Measurements from ENCODE around the gene TMEM59L. TPM values are rescaled to one million over a fixed set of nuclear protein-coding genes. Genes with fewer than 3 reads are reported as not detected.

The TMEM59L gene
- total and polyA plus RNA-seq, 2 donors (not counting 1 experiment from before 2014, with no cell fraction given), result not detected

DNA sequence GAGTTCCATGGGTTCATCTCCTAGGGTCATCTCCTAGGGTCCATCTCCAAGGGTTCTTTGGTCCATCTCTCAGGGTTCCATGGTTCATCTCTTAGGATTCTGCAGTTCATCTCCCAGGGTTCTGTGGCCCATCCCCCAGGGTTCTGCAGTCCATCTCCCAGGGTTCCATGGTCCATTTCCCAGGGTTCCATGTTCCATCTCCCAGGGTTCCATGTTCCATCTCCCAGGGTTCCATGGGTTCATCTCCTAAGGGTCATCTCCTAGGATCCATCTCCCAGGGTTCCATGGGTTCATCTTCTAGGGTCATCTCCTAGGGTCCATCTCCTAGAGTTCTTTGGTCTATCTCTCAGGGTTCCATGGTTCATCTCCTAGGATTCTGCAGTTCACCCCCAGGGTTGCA is 4.9 kb downstream of the TMEM59L start:
- Histone ChIP-seq H3K36me3 (replicated peaks in 1 of 2; ENCODE audit: control extremely low read depth in 1 of 2, control insufficient read depth in 1 of 2, extremely low read depth in 1 of 2, insufficient read depth in 2 of 2, low read length in 1 of 2) (no peaks in the 10 kb centered on the region), H3K9ac (ENCODE audit: low read length) (no peak overlapping the region), H3K27me3 (replicated peaks in 1 of 4; ENCODE audit: control extremely low read depth in 1 of 4, control insufficient read depth in 3 of 4, insufficient read depth in 4 of 4, low read length in 3 of 4) (peaks cover 0 to 63% (median 19%) of the 10 kb centered on the region in 4 experiments), H3K4me1 (ENCODE audit: control insufficient read depth in 2 of 2, insufficient read depth in 2 of 2, low read length in 2 of 2) (peaks cover 7 to 14% of the 10 kb centered on the region in 2 donors), H3K9me3 (ENCODE audit: control extremely low read depth in 1 of 3, control insufficient read depth in 2 of 3, insufficient read depth in 1 of 3, low read length in 2 of 3) (peaks cover 0 to 12% (median 0%) of the 10 kb centered on the region in 3 donors), H4K20me1 (ENCODE audit: control insufficient read depth, insufficient read depth, low read length, poor library complexity, severe bottlenecking) (no peaks in the 10 kb centered on the region), H3K79me2 (ENCODE audit: control insufficient read depth, insufficient read depth, low read length) (no peaks in the 10 kb centered on the region), H2AFZ (ENCODE audit: insufficient read depth, low read depth, low read length, poor library complexity, severe bottlenecking) (no peak overlapping the region), H3K27ac (ENCODE audit: low read length in 2 of 2) (no peak overlapping the region), H3K4me3 (ENCODE audit: control extremely low read depth in 1 of 5, extremely low read depth in 1 of 5, insufficient read depth in 1 of 5, low read depth in 2 of 5, low read length in 4 of 5) (no peak overlapping the region), H3K4me2 (replicated peaks; ENCODE audit: low read depth, low read length, poor library complexity, severe bottlenecking) (no peak overlapping the region)
- intact Hi-C loops (cut with micrococcal nuclease), result no loop called here
- H3K27me3 Mint-ChIP-seq, result peaks cover 38% of the 10 kb centered on the region
- DNase-seq (no peak), ATAC-seq (ENCODE audit: low read depth) (no peak)
- no peak overlapping the region for H3K27ac Mint-ChIP-seq
- POLR2A ChIA-PET, result no interaction called here
- peaks cover 11% of the 10 kb centered on the region for H3K4me1 Mint-ChIP-seq
- H3K9me3 Mint-ChIP-seq (ENCODE audit: insufficient read depth), result no peaks in the 10 kb centered on the region
- no peak overlapping the region for H3K4me3 Mint-ChIP-seq
- TF ChIP-seq, protein P1, sequence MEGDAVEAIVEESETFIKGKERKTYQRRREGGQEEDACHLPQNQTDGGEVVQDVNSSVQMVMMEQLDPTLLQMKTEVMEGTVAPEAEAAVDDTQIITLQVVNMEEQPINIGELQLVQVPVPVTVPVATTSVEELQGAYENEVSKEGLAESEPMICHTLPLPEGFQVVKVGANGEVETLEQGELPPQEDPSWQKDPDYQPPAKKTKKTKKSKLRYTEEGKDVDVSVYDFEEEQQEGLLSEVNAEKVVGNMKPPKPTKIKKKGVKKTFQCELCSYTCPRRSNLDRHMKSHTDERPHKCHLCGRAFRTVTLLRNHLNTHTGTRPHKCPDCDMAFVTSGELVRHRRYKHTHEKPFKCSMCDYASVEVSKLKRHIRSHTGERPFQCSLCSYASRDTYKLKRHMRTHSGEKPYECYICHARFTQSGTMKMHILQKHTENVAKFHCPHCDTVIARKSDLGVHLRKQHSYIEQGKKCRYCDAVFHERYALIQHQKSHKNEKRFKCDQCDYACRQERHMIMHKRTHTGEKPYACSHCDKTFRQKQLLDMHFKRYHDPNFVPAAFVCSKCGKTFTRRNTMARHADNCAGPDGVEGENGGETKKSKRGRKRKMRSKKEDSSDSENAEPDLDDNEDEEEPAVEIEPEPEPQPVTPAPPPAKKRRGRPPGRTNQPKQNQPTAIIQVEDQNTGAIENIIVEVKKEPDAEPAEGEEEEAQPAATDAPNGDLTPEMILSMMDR (IDR thresholded peaks at IDR 0.05), result no peak
- no peak for TF ChIP-seq EZH2 (IDR thresholded peaks at IDR 0.05; ENCODE audit: borderline replicate concordance, insufficient read depth, low read depth, low read length, poor library complexity, severe bottlenecking)
- CTCF ChIA-PET, result no interaction called here

GRCh38 chr19:18618236-18618635 is 5.6 kb downstream of the TMEM59L start:
- ATAC-seq (ENCODE audit: low read depth), result no peak
- H3K9me3 ChIP-seq (ENCODE audit: control extremely low read depth in 1 of 3, control insufficient read depth in 2 of 3, insufficient read depth in 1 of 3, low read length in 2 of 3), result peaks cover 0 to 12% (median 0%) of the 10 kb centered on the region in 3 donors
- H3K4me3 ChIP-seq (ENCODE audit: control extremely low read depth in 1 of 5, extremely low read depth in 1 of 5, insufficient read depth in 1 of 5, low read depth in 2 of 5, low read length in 4 of 5), result no peak overlapping the region
- H3K4me1 ChIP-seq (ENCODE audit: control insufficient read depth in 2 of 2, insufficient read depth in 2 of 2, low read length in 2 of 2), result peaks cover 3 to 7% of the 10 kb centered on the region in 2 donors
- 100% methylated on average over 5 of the region's 13 CpGs for WGBS (ENCODE audit: insufficient coverage)
- intact Hi-C loops (cut with micrococcal nuclease), result no loop called here
- H3K27ac Mint-ChIP-seq, result no peak overlapping the region
- no peak overlapping the region for H3K4me3 Mint-ChIP-seq
- no peak overlapping the region for H3K9ac ChIP-seq (ENCODE audit: low read length)
- no peaks in the 10 kb centered on the region for H3K9me3 Mint-ChIP-seq (ENCODE audit: insufficient read depth)
- H3K27ac ChIP-seq (ENCODE audit: low read length in 2 of 2), result no peak overlapping the region
- H3K4me2 ChIP-seq (replicated peaks; ENCODE audit: low read depth, low read length, poor library complexity, severe bottlenecking), result no peak overlapping the region
- H3K27me3 Mint-ChIP-seq, result peaks cover 36% of the 10 kb centered on the region
- no peaks in the 10 kb centered on the region for H3K36me3 ChIP-seq (replicated peaks in 1 of 2; ENCODE audit: control extremely low read depth in 1 of 2, control insufficient read depth in 1 of 2, extremely low read depth in 1 of 2, insufficient read depth in 2 of 2, low read length in 1 of 2)
- H4K20me1 ChIP-seq (ENCODE audit: control insufficient read depth, insufficient read depth, low read length, poor library complexity, severe bottlenecking), result no peaks in the 10 kb centered on the region
- no peak for DNase-seq
- peaks cover 9% of the 10 kb centered on the region for H3K4me1 Mint-ChIP-seq
- peaks cover 0 to 58% (median 15%) of the 10 kb centered on the region in 4 experiments for H3K27me3 ChIP-seq (replicated peaks in 1 of 4; ENCODE audit: control extremely low read depth in 1 of 4, control insufficient read depth in 3 of 4, insufficient read depth in 4 of 4, low read length in 3 of 4)
- H2AFZ ChIP-seq (ENCODE audit: insufficient read depth, low read depth, low read length, poor library complexity, severe bottlenecking), result no peak overlapping the region
- TF ChIP-seq, protein P1 (IDR thresholded peaks at IDR 0.05), result no peak
- no peak for TF ChIP-seq EZH2 (IDR thresholded peaks at IDR 0.05; ENCODE audit: borderline replicate concordance, insufficient read depth, low read depth, low read length, poor library complexity, severe bottlenecking)
- H3K79me2 ChIP-seq (ENCODE audit: control insufficient read depth, insufficient read depth, low read length), result no peaks in the 10 kb centered on the region
- CTCF ChIA-PET, result no interaction called here
- POLR2A ChIA-PET, result no interaction called here
